HG03025 (cell line): ENCODE results near the gene RBM12.

Source experiments
- ATAC-seq: cut with Tn5 transposase; IDR thresholded peaks from one replicate; pipeline ENCODE4 v1.9.1; 2021; ENCODE audit warnings: mild to moderate bottlenecking, moderate library complexity; ENCODE audit not compliant: unreplicated experiment, low FRiP score

Gene RBM12

DNA sequence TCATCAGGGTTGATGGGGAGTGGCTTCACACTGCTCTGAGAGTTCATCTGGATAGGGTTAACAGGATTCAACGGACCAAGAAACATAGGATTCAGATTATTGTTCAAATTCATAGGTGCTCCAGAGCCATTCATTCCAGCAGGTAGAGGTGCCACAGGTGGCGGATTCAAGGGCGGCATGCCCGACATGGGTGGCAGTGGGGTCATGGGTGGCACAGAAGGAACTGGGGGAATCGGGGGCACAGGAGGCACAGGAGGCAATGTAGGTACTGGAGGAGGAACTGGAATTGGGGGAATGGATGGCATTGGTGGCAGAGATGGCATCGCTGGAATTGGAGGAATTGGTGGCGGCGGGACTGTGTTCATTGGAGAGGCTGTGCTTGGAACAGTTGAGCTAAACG, 10.3 kb downstream of the RBM12 start:
- ATAC-seq: no peak

DNA sequence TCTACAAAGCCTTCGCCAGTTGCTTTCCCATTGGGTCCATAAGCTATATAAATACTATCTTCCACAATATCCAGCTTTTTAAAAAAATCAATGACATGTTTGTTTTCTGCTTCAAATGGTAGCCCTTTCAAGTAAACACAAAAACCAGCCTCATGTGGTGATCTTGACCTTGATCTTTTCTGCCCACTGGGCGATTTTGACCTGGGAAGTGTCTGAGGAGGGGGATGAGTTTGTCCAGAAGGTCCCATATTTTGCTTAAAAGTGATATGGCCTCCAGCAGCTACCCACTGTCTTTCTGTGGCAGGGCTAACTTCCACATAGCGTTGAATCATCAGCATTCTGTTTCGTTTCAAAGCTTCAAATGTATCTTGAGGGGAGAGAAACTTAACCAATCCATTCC, 10.8 kb downstream of the RBM12 start:
- ATAC-seq: no peak

DNA sequence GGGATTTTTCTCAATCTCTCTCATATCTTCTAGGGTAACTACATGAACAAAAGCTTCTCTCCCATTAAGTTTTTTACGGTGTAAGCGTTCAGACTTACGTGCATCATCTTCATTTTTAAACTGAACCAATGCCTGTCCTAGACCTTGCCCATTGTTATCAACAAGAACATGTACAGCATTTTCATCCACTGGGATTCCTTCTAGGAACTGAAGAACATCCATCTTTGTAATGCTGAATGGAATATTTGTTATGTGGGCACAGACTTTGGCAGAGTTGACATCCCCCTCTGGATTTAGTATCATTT, 11.3 kb downstream of the RBM12 start:
- no peak for ATAC-seq

GRCh38 chr20:35652641-35653429, 11.9 kb downstream of the RBM12 start:
- ATAC-seq: no peak

DNA sequence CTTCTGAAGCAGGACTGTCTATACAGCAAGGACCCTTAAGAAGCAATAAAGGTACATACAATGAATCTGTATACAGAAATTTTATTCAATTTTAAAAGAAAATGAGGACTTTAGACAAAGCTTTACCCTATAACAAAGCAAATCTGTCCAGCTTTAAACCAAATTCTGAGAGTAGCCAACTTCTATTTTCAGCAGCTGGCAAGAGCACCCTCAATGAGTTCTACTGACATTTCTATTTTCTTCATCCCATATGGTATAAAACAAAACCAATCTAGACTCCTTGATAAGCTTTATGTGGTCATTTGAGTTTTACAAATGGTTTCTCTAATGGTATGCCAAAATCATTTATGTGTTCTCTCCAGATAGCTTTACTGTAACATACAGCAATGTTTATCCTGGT, 12.7 kb downstream of the RBM12 start:
- no peak for ATAC-seq

DNA sequence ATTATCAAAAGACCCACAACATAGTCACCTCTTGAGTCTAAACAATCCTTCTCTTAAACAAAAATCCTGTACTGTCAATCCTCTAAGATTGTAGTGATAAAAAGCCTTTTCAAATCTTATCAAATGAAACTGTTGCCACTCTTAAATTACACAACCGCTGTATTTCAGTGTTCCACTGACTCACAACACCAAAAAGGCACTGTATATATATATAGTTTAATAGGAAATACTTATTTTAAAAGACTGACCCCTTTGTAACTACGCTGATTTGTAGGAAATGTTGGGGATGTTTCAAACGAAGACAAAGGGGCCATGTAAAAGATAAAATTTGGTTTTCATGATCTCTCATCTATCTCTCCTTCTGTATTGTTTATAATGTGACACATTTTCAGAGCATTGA, 14.1 kb downstream of the RBM12 start:
- ATAC-seq: no peak

DNA sequence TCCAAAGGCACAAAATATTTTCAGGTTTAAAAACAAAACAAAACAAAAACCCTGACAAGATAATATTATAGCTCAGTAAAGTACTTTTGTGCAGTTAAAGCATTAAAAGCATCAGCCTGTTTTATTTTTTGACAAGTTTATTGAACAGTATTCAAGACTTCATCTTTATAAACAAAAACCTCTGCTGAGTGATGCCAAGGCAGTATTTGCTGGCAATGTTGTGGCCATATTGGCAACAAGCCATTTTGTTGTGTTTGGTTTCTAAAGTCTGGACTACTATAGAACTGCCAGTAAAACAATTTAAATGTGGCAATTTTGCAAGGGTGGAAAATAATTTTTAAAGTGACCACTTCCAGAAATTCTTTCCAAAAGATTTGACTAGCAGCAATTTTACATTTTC, 15.9 kb downstream of the RBM12 start:
- no peak for ATAC-seq

DNA sequence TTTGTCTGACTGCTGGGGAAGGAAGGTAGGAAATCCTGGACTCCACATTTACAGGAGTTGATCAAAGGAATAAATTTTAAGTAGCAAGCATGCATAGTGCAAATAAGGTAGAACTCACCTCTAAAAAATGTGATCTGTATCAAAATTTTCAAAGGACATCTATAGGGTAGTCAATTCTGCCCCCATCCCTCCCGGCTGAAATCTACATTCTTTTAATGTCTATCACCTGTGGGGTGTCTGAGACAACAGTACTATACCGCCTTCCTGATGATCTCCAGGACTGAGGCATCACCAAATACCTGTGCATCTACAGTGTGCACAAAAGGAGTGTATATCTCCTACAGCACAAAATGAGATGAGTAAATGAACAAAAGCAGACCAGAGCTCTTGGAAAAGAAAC, 19.9 kb downstream of the RBM12 start:
- no peak for ATAC-seq

DNA sequence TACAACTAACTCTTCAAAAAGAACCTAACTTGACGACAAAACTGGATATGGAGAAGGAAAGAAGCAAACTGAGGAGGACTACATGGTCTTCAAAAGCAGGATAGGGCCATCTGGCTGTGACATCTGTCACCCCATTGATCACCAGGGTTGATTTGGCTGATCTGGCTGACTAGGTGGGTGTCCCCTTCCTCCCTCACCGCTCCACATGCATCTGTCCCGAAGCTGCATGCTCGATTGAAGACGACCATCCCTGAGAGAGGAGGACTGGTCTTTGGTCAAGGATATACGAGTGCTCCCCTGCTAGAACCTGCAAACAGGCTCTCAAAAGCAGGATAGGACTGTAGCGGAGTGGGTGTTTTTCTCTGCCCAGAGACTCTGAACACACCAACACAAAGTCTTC, 21.7 kb downstream of the RBM12 start:
- ATAC-seq: no peak

DNA sequence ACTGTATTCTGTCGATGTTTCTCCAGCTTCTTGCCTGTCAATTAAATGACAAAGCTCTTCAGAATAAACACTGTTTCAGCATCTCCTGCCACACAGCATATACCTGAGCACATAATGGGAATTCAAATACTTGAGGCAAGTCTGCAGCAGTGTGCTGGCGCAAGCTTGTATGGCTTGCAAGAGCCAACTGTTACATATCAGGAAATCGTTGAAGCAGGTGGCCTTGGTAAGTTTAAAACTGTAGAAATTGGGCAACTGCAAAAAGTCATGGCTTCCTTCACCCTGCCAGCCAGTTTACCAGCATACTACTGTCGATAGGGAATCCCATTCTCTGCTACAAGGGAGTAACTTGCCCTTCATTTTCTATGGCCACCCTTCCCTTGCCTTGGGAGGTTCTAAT, 23.0 kb downstream of the RBM12 start:
- no peak for ATAC-seq

- no peak for ATAC-seq
These were observed 24.0 kb downstream of the RBM12 start for GRCh38 chr20:35640724-35641123.

DNA sequence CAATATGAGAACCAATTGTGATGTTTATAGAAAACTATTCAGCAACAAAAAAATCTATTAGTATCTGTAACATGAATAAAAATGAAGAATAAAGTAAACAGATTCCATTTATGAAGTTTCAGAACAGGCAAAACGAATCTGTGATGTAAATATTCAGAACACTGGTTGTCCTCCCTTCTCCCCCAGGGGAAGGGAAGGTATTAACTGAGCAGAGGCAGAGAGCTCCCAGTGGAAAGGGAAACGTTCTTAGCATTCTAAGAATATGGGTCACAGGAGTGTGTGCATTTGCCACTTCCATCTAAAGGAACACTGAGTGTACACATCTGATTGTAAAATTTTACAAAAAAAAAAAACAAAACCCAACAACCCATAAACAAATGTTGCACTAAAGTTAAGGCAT, 25.9 kb downstream of the RBM12 start:
- ATAC-seq: no peak

- ATAC-seq: no peak
These were observed 27.4 kb downstream of the RBM12 start for GRCh38 chr20:35637276-35637675.

- ATAC-seq: no peak
These were observed 28.6 kb downstream of the RBM12 start for GRCh38 chr20:35636095-35636494.

- no peak for ATAC-seq
These were observed 29.0 kb downstream of the RBM12 start for GRCh38 chr20:35635652-35636051.

GRCh38 chr20:35632539-35633115, 32.1 kb downstream of the RBM12 start:
- ATAC-seq: no peak

- ATAC-seq: no peak
These were observed 34.1 kb downstream of the RBM12 start for GRCh38 chr20:35630636-35631035.

DNA sequence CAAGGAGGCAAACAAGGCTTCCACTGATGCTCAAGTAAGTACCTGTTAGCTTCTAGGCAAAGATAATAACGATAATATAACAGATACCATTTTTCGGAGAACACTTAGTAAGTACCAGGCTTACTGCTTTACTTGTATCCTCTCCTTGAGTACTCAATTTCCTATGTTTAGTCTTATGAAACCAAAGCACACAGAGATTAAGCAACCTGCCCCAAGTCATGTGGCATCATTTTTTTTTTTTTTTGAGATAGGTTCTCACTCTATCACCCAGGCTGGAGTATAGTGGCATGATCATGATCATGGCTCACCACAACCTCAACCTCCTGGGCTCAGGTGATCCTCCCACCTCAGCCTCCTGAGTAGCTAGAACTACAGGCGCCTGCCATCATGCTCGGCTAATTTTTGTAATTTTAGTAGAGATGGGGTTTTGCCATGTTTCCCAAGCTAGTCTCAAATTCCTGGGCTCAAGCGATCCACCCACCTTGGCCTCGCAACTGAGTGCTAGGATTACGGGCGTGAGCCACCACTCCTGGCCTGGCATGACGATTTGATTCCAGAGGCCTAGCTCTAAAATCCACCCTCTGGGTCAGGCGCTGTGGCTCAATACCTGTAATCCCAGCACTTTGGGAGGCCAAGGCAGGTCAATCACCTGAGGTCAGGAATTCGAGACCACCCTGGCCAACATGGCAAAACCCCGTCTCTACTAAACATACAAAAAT, 35.1 kb downstream of the RBM12 start:
- ATAC-seq: no peak

DNA sequence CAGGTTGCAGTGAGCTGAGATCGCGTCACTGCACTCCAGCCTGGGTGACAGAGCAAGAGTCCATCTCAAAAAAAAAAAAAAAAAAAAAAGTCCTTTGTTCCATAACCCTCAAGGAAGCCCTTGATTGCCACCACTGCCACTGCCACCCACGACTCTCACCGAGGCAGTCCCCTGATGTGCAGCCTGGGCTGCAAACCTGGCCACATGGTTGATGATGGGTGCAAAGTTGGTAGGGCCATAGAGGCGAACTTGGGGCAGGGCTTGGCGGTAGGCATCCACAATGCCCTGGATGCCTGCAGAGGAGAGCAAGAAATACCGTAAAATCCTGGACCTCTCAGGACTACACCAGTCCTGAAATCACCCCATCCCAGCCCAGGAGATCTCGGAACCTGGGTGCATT, 37.6 kb downstream of the RBM12 start:
- no peak for ATAC-seq

DNA sequence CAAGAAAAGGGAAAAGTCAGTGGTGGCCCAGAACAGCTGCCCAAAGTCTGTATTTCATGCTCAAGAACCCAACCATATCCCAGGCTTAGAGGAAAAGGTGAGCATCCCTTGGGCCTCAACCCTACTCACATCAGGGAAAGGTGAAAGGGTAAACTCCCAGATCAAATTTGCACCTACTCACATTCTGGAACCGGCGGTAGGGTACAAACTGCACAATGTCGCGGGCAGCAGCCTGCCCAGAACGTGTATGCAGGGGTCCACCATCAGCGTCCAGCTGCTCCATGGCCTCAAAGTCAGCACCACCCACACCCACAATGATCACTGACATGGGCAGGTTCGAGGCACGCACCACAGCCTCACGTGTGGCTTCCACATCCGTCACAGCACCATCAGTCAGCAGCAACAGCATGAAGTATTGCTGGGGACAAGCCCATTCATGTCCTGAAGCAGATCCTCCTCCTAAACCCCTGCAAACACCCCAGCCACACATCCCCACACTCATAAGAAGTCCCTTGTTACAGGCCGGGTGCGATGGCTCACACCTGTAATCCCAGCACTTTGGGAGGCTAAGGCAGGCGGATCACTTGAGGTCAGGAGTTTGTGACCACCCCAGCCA, 38.2 kb downstream of the RBM12 start:
- no peak for ATAC-seq

GRCh38 chr20:35625584-35626385, 38.9 kb downstream of the RBM12 start:
- no peak for ATAC-seq
